ENCODE measurements around the gene GRIK5. TPM values are rescaled to one million over a fixed set of nuclear protein-coding genes. Genes with fewer than 3 reads are reported as not detected.

Gene GRIK5
- total and polyA plus RNA-seq, 2 experiments from 2014 or later: 0.50 to 0.60 TPM

- Histone ChIP-seq H3K36me3 (replicated peaks; ENCODE audit: insufficient read depth, low read depth) (no peaks in the 10 kb centered on the region), H4K20me1 (ENCODE audit: insufficient read depth, poor library complexity, severe bottlenecking) (peaks cover 25% of the 10 kb centered on the region), H3K27me3 (peaks cover 2% of the 10 kb centered on the region), H3K79me2 (peaks cover 31% of the 10 kb centered on the region), H3K9me2 (replicated peaks; ENCODE audit: insufficient read depth) (no peaks in the 10 kb centered on the region), H3K9me3 (ENCODE audit: low read depth) (no peaks in the 10 kb centered on the region), H3K27ac (peak within 1 kb of the TSS; percentile 94), H3K4me1 (ENCODE audit: insufficient read depth) (peaks cover 15% of the 10 kb centered on the region), H3K4me3 (peak within 1 kb of the TSS; percentile 29), H2AFZ (peak within 1 kb of the TSS; percentile 80), H3K4me2 (peak within 1 kb of the TSS; percentile 93)
- under 1% methylated on average over 71 of the region's 80 CpGs for WGBS (ENCODE audit: low lambda C conversion rate, missing lambda C conversion rate)
- peak; percentile 100 for DNase-seq (ENCODE audit: low spot score)
- TF ChIP-seq EZH2phosphoT487 (IDR thresholded peaks at IDR 0.05; ENCODE audit: low read depth, severe bottlenecking, unreplicated experiment): no peak
- TF ChIP-seq CTCF (IDR thresholded peaks at IDR 0.05; ENCODE audit: poor library complexity): no peak
- no peak for TF ChIP-seq EZH2 (IDR thresholded peaks at IDR 0.05; ENCODE audit: borderline replicate concordance)
Observed at GRCh38 chr19:42075616-42076379, 5.8 kb upstream of the GRIK5 start, which contains the start of gene ZNF574. TSS of gene ZNF574 (plus strand) at chr19:42076166. CDS start at chr19:42078607, 2,441 bp downstream.

DNA sequence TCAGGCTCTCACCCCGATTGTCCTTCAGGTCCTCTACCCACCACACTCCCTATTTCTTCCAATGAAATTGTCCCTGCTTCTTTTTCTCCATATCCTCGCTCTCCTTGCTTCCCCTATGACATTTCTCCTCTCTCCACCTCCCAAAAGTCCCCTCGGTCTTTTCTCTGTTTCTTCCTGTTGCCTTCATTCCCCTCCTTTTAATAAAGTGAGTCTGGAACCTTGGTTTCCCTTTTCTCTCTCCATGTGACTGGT, 5.3 kb upstream of the GRIK5 start:
- H3K4me2 ChIP-seq: peak overlapping the region; percentile 80
- H3K27me3 ChIP-seq: peaks cover 7% of the 10 kb centered on the region
- no peak for DNase-seq (ENCODE audit: low spot score)
- peaks cover 15% of the 10 kb centered on the region for H3K4me1 ChIP-seq (ENCODE audit: insufficient read depth)
- 23% methylated on average over 3 of the region's 3 CpGs for WGBS (ENCODE audit: low lambda C conversion rate, missing lambda C conversion rate)
- peak overlapping the region; percentile 29 for H3K4me3 ChIP-seq
- peak overlapping the region; percentile 94 for H3K27ac ChIP-seq
- no peaks in the 10 kb centered on the region for H3K9me2 ChIP-seq (replicated peaks; ENCODE audit: insufficient read depth)
- H3K79me2 ChIP-seq: peaks cover 29% of the 10 kb centered on the region
- peak overlapping the region; percentile 80 for H2AFZ ChIP-seq
- TF ChIP-seq EZH2 (IDR thresholded peaks at IDR 0.05; ENCODE audit: borderline replicate concordance) (no peak), CTCF (IDR thresholded peaks at IDR 0.05; ENCODE audit: poor library complexity) (no peak)
- no peaks in the 10 kb centered on the region for H3K9me3 ChIP-seq (ENCODE audit: low read depth)
- H3K36me3 ChIP-seq (replicated peaks; ENCODE audit: insufficient read depth, low read depth): no peaks in the 10 kb centered on the region
- peaks cover 23% of the 10 kb centered on the region for H4K20me1 ChIP-seq (ENCODE audit: insufficient read depth, poor library complexity, severe bottlenecking)

DNA sequence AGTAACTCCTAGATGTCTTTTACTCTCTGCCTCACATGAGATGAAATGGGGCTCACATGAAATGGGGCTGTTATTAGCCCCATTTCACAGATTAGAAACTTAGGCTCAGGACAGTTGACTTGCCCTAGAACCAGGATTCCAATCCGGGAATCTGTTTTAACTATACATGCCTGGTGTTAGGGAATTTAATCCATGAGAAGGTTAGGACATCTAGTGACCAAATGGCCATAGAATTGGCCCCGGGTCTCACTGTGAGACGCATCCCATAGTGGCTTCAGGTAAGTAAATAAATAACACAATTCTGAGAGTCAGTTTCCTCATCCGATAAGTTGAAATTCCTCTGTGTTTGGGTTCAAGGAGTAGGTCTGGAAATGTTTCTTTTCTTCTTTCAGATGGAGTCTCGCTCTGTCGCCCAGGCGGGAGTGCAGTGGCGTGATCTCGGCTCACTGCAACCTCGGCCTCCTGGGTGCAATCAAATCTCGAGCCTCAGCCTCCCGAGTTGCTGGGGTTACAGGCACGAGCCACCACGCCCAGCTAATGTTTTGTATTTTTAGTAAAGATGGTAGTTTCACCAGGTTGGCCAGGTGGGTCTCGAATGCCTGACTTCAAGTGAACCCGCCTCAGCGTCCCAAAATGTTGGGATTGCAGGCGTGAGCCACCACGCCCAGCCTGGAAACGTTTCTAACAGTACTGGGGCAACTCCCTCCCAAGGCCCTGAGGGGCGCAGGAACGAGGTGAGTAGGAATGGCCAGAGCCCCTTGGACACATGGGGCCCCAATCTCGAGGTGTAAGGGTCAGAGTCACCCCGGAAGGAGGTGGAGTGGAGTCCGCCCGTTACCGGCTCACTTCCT, 4.7 kb upstream of the GRIK5 start:
- TF ChIP-seq EZH2phosphoT487 (IDR thresholded peaks at IDR 0.05; ENCODE audit: low read depth, severe bottlenecking, unreplicated experiment): no peak
- H3K9me2 ChIP-seq (replicated peaks; ENCODE audit: insufficient read depth): no peaks in the 10 kb centered on the region
- peak overlapping the region; percentile 80 for H2AFZ ChIP-seq
- peaks cover 13% of the 10 kb centered on the region for H3K27me3 ChIP-seq
- peak; percentile 34 for DNase-seq (ENCODE audit: low spot score)
- H3K4me2 ChIP-seq: peak overlapping the region; percentile 80
- H3K4me1 ChIP-seq (ENCODE audit: insufficient read depth): peaks cover 15% of the 10 kb centered on the region
- H4K20me1 ChIP-seq (ENCODE audit: insufficient read depth, poor library complexity, severe bottlenecking): peaks cover 23% of the 10 kb centered on the region
- H3K4me3 ChIP-seq: peak overlapping the region; percentile 29
- 83% methylated on average over 27 of the region's 27 CpGs for WGBS (ENCODE audit: low lambda C conversion rate, missing lambda C conversion rate)
- peak overlapping the region; percentile 94 for H3K27ac ChIP-seq
- no peaks in the 10 kb centered on the region for H3K9me3 ChIP-seq (ENCODE audit: low read depth)
- H3K36me3 ChIP-seq (replicated peaks; ENCODE audit: insufficient read depth, low read depth): no peaks in the 10 kb centered on the region
- peaks cover 29% of the 10 kb centered on the region for H3K79me2 ChIP-seq

DNA sequence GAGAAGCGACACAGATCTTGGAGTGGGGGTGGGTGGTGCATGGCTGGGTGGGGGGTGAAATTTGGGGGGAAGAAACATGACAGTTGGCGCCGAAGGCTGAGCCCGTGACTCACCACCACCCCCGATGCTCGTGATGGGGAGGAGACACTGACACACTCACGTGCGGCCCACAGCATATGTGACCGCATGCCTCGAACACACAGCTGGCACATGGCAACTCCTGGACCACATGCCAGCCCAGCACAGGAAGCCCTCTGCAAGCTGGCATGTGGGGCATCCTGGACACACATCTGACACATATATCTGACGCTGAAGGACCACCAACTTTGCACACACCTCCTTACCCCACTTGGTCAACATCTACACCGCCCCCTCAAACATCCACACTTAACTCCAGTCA, 1.2 kb upstream of the GRIK5 start:
- 96% methylated on average over 11 of the region's 12 CpGs for WGBS (ENCODE audit: low lambda C conversion rate, missing lambda C conversion rate)
- H3K4me3 ChIP-seq: no peak overlapping the region
- H3K27ac ChIP-seq: no peak overlapping the region

More for the DNA sequence above, 1.2 kb upstream of the GRIK5 start:
- no peak for DNase-seq (ENCODE audit: low spot score)
- H2AFZ ChIP-seq: no peak overlapping the region
- no peaks in the 10 kb centered on the region for H3K9me2 ChIP-seq (replicated peaks; ENCODE audit: insufficient read depth)
- H3K79me2 ChIP-seq: peaks cover 5% of the 10 kb centered on the region
- H3K27me3 ChIP-seq: peaks cover 46% of the 10 kb centered on the region
- no peaks in the 10 kb centered on the region for H3K9me3 ChIP-seq (ENCODE audit: low read depth)
- H3K4me1 ChIP-seq (ENCODE audit: insufficient read depth): peaks cover 5% of the 10 kb centered on the region
- no peaks in the 10 kb centered on the region for H3K36me3 ChIP-seq (replicated peaks; ENCODE audit: insufficient read depth, low read depth)
- no peak overlapping the region for H3K4me2 ChIP-seq
- TF ChIP-seq EZH2 (IDR thresholded peaks at IDR 0.05; ENCODE audit: borderline replicate concordance) (no peak), CTCF (IDR thresholded peaks at IDR 0.05; ENCODE audit: poor library complexity) (no peak), EZH2phosphoT487 (IDR thresholded peaks at IDR 0.05; ENCODE audit: low read depth, severe bottlenecking, unreplicated experiment) (no peak)
- H4K20me1 ChIP-seq (ENCODE audit: insufficient read depth, poor library complexity, severe bottlenecking): no peaks in the 10 kb centered on the region
